GM23338 (cell line): Measurements from ENCODE around the gene RAB1B. TPM values are rescaled to one million over a fixed set of nuclear protein-coding genes. Genes with fewer than 3 reads are reported as not detected.

ENCODE experiments used
- ATAC-seq: fragments of 200-7000 bp; cut with Tn5 transposase; 3 replicates; pipeline ENCODE4 v1.9.1; 2020
- DNase-seq: peaks from one replicate; pipeline ENCODE4 v3.0.0-alpha.2; 2015; ENCODE audit warnings: low spot score
- H2AFZ ChIP-seq: fragments of 200-600 bp; sonication (generic); 2 replicates; pipeline ENCODE4 v1.8.0; 2016; ENCODE audit warnings: antibody characterized with exemption, mild to moderate bottlenecking, moderate library complexity
- H3F3A ChIP-seq: fragments of 200-600 bp; sonication (generic); replicated peaks from 2 replicates; pipeline ENCODE4 v1.8.0; 2017; ENCODE audit warnings: antibody characterized with exemption, mixed run types, low read depth
- H3K27ac ChIP-seq: fragments of 200-600 bp; sonication (generic); 2 replicates; pipeline ENCODE4 v1.6.1; 2016; ENCODE audit warnings: low read depth
- H3K27me3 ChIP-seq: fragments of 200-600 bp; sonication (generic); 2 replicates; pipeline ENCODE4 v1.8.0; 2016; ENCODE audit warnings: mild to moderate bottlenecking, mixed run types, moderate library complexity; ENCODE audit not compliant: insufficient read depth
- H3K36me3 ChIP-seq: fragments of 200-600 bp; sonication (generic); 2 replicates; pipeline ENCODE4 v1.8.0; 2016; ENCODE audit warnings: mild to moderate bottlenecking; ENCODE audit not compliant: insufficient read depth
- H3K4me1 ChIP-seq: fragments of 200-600 bp; sonication (generic); 2 replicates; pipeline ENCODE4 v1.8.0; 2016; ENCODE audit warnings: mild to moderate bottlenecking, moderate library complexity; ENCODE audit not compliant: insufficient read depth
- H3K4me2 ChIP-seq: fragments of 200-600 bp; sonication (generic); 2 replicates; pipeline ENCODE4 v1.7.1; 2017; ENCODE audit warnings: mixed run types
- H3K4me3 ChIP-seq: fragments of 200-600 bp; sonication (generic); 2 replicates; pipeline ENCODE4 v1.6.1; 2016; ENCODE audit warnings: mixed run types
- H3K79me2 ChIP-seq: fragments of 200-600 bp; sonication (generic); replicated peaks from 2 replicates; pipeline ENCODE4 v1.8.0; 2017; ENCODE audit warnings: mild to moderate bottlenecking; ENCODE audit not compliant: insufficient read depth
- H3K9me2 ChIP-seq: fragments of 200-600 bp; sonication (generic); 2 replicates; pipeline ENCODE4 v1.8.0; 2017; ENCODE audit not compliant: insufficient read depth
- H4K20me1 ChIP-seq: fragments of 200-600 bp; sonication (generic); replicated peaks from 2 replicates; pipeline ENCODE4 v1.8.0; 2017; ENCODE audit warnings: mild to moderate bottlenecking; ENCODE audit not compliant: insufficient read depth
- H3K27ac Mint-ChIP-seq: 2 replicates; pipeline ENCODE4 v1.8.0; 2020; ENCODE audit warnings: inconsistent platforms, mild to moderate bottlenecking, moderate library complexity, mixed read lengths
- H3K27me3 Mint-ChIP-seq: 3 replicates; pipeline ENCODE4 v1.8.0; 2022; ENCODE audit warnings: low read depth, mild to moderate bottlenecking, moderate library complexity, mixed read lengths, inconsistent platforms; ENCODE audit not compliant: insufficient read depth, poor library complexity
- H3K36me3 Mint-ChIP-seq: 3 replicates; pipeline ENCODE4 v1.8.0; 2021; ENCODE audit warnings: low read depth, mild to moderate bottlenecking, inconsistent platforms, moderate library complexity, mixed read lengths
- H3K4me1 Mint-ChIP-seq: 3 replicates; pipeline ENCODE4 v1.8.0; 2020; ENCODE audit warnings: mild to moderate bottlenecking, inconsistent platforms, mixed read lengths
- H3K4me3 Mint-ChIP-seq: 3 replicates; pipeline ENCODE4 v1.8.0; 2021; ENCODE audit warnings: moderate library complexity, mild to moderate bottlenecking, inconsistent platforms, mixed read lengths
- H3K9me3 Mint-ChIP-seq: 3 replicates; pipeline ENCODE4 v1.8.0; 2020; ENCODE audit warnings: moderate library complexity, mild to moderate bottlenecking, inconsistent platforms, mixed read lengths
- CREB1 ChIP-seq: fragments of 250-450 bp; sonication (Bioruptor Pico); IDR thresholded peaks from 2 replicates; pipeline ENCODE4 v1.5.0; 2020; ENCODE audit warnings: low read depth, mild to moderate bottlenecking, moderate library complexity
- CTCF ChIP-seq, 2 experiments: fragments of 200-600 bp in 1 of 2; sonication (generic) in 1 of 2; conservative IDR thresholded peaks; 2 replicates each; pipeline versions ENCODE4 v1.5.1 to v1.6.1; 2016 to 2017; ENCODE audit warnings: antibody characterized with exemption in 2 of 2, low read depth in 2 of 2, mild to moderate bottlenecking in 2 of 2, moderate library complexity in 1 of 2
- EZH2phosphoT487 ChIP-seq: fragments of 200-600 bp; sonication (generic); IDR thresholded peaks from one replicate; pipeline ENCODE4 v1.8.1; 2018; ENCODE audit warnings: antibody characterized with exemption; ENCODE audit not compliant: unreplicated experiment
- JUNB ChIP-seq: IDR thresholded peaks from one replicate; pipeline ENCODE4 v1.6.1; 2016; ENCODE audit warnings: antibody characterized with exemption; ENCODE audit not compliant: unreplicated experiment
- NANOG ChIP-seq: IDR thresholded peaks from 2 replicates; pipeline ENCODE4 v1.6.1; 2016; ENCODE audit warnings: antibody characterized with exemption, borderline replicate concordance
- POLR2AphosphoS5 ChIP-seq: IDR thresholded peaks from 2 replicates; pipeline ENCODE4 v1.6.1; 2016; ENCODE audit warnings: antibody characterized with exemption, low read depth
- STAT1 ChIP-seq: IDR thresholded peaks from one replicate; pipeline ENCODE4 v1.6.1; 2016; ENCODE audit warnings: antibody characterized with exemption; ENCODE audit not compliant: unreplicated experiment
- polyA plus RNA-seq: library from polyadenylated mRNA; unstranded; fragments of >200 nt; fragmentation: Nextera tagmentation; extraction: Ambion mirVana; gene quantifications from 2 replicates; pipeline ENCODE4 v1.2.1, GENCODE V29; 2016
- total RNA-seq: library from RNA; depleted of rRNA; stranded (reverse); fragments of >200 nt; shearing (Covaris generic); gene quantifications from 2 replicates; pipeline ENCODE4 v1.2.3, GENCODE V29; 2014
- TF ChIP-seq, protein P1 (sequence below): IDR thresholded peaks from one replicate; pipeline ENCODE4 v1.6.1; 2018; ENCODE audit warnings: antibody characterized with exemption; ENCODE audit not compliant: unreplicated experiment
- TF ChIP-seq, protein P2 (sequence below): fragments of 250-450 bp; sonication (Bioruptor Pico); IDR thresholded peaks from 2 replicates; pipeline ENCODE4 v1.5.0; 2020; ENCODE audit warnings: mild to moderate bottlenecking, moderate library complexity

Gene RAB1B
- total and polyA plus RNA-seq, 2 experiments from 2014 or later = 30.5 to 92.7 TPM

- TF ChIP-seq, protein P1, sequence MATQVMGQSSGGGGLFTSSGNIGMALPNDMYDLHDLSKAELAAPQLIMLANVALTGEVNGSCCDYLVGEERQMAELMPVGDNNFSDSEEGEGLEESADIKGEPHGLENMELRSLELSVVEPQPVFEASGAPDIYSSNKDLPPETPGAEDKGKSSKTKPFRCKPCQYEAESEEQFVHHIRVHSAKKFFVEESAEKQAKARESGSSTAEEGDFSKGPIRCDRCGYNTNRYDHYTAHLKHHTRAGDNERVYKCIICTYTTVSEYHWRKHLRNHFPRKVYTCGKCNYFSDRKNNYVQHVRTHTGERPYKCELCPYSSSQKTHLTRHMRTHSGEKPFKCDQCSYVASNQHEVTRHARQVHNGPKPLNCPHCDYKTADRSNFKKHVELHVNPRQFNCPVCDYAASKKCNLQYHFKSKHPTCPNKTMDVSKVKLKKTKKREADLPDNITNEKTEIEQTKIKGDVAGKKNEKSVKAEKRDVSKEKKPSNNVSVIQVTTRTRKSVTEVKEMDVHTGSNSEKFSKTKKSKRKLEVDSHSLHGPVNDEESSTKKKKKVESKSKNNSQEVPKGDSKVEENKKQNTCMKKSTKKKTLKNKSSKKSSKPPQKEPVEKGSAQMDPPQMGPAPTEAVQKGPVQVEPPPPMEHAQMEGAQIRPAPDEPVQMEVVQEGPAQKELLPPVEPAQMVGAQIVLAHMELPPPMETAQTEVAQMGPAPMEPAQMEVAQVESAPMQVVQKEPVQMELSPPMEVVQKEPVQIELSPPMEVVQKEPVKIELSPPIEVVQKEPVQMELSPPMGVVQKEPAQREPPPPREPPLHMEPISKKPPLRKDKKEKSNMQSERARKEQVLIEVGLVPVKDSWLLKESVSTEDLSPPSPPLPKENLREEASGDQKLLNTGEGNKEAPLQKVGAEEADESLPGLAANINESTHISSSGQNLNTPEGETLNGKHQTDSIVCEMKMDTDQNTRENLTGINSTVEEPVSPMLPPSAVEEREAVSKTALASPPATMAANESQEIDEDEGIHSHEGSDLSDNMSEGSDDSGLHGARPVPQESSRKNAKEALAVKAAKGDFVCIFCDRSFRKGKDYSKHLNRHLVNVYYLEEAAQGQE = no peak
- TF ChIP-seq CREB1 (CRISPR knock-in tag) (no peak), JUNB (no peak)
Measured at GRCh38 chr11:66275396-66275795, 7.0 kb downstream of the RAB1B start (continued).

DNA sequence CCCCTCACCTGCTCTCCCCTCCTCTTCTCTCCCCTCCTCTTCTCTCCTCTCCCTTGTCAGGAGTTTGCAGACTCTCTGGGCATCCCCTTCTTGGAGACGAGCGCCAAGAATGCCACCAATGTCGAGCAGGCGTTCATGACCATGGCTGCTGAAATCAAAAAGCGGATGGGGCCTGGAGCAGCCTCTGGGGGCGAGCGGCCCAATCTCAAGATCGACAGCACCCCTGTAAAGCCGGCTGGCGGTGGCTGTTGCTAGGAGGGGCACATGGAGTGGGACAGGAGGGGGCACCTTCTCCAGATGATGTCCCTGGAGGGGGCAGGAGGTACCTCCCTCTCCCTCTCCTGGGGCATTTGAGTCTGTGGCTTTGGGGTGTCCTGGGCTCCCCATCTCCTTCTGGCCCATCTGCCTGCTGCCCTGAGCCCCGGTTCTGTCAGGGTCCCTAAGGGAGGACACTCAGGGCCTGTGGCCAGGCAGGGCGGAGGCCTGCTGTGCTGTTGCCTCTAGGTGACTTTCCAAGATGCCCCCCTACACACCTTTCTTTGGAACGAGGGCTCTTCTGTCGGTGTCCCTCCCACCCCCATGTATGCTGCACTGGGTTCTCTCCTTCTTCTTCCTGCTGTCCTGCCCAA lies 7.7 kb downstream of the RAB1B start:
- H3K27ac Mint-ChIP-seq = no peak overlapping the region
- no peak overlapping the region for H3K4me3 ChIP-seq
- H4K20me1 ChIP-seq = no peaks in the 10 kb centered on the region
- H3K4me1 Mint-ChIP-seq = peaks cover 15% of the 10 kb centered on the region
- H3K79me2 ChIP-seq = peaks cover 2% of the 10 kb centered on the region
- H3F3A ChIP-seq = 0 out of 2 replicates have a peak, but pooled peaks cover 2% of the 10 kb centered on the region
- peaks cover 3% of the 10 kb centered on the region; the same call in 1 of the 2 replicates for H3K4me1 ChIP-seq
- no peak overlapping the region for H2AFZ ChIP-seq
- no peaks in the 10 kb centered on the region for H3K9me3 Mint-ChIP-seq
- peaks cover 18% of the 10 kb centered on the region for H3K27me3 Mint-ChIP-seq
- no peaks in the 10 kb centered on the region for H3K27me3 ChIP-seq
- H3K27ac ChIP-seq = no peak overlapping the region
- ATAC-seq = no peak
- H3K4me2 ChIP-seq = no peak overlapping the region
- H3K36me3 Mint-ChIP-seq = peaks cover 28% of the 10 kb centered on the region
- H3K4me3 Mint-ChIP-seq = no peak overlapping the region
- H3K9me2 ChIP-seq = no peaks in the 10 kb centered on the region
- DNase-seq = no peak
- H3K36me3 ChIP-seq = no peaks in the 10 kb centered on the region
- no peak for TF ChIP-seq STAT1
- TF ChIP-seq, protein P1 = no peak
- TF ChIP-seq, protein P2, sequence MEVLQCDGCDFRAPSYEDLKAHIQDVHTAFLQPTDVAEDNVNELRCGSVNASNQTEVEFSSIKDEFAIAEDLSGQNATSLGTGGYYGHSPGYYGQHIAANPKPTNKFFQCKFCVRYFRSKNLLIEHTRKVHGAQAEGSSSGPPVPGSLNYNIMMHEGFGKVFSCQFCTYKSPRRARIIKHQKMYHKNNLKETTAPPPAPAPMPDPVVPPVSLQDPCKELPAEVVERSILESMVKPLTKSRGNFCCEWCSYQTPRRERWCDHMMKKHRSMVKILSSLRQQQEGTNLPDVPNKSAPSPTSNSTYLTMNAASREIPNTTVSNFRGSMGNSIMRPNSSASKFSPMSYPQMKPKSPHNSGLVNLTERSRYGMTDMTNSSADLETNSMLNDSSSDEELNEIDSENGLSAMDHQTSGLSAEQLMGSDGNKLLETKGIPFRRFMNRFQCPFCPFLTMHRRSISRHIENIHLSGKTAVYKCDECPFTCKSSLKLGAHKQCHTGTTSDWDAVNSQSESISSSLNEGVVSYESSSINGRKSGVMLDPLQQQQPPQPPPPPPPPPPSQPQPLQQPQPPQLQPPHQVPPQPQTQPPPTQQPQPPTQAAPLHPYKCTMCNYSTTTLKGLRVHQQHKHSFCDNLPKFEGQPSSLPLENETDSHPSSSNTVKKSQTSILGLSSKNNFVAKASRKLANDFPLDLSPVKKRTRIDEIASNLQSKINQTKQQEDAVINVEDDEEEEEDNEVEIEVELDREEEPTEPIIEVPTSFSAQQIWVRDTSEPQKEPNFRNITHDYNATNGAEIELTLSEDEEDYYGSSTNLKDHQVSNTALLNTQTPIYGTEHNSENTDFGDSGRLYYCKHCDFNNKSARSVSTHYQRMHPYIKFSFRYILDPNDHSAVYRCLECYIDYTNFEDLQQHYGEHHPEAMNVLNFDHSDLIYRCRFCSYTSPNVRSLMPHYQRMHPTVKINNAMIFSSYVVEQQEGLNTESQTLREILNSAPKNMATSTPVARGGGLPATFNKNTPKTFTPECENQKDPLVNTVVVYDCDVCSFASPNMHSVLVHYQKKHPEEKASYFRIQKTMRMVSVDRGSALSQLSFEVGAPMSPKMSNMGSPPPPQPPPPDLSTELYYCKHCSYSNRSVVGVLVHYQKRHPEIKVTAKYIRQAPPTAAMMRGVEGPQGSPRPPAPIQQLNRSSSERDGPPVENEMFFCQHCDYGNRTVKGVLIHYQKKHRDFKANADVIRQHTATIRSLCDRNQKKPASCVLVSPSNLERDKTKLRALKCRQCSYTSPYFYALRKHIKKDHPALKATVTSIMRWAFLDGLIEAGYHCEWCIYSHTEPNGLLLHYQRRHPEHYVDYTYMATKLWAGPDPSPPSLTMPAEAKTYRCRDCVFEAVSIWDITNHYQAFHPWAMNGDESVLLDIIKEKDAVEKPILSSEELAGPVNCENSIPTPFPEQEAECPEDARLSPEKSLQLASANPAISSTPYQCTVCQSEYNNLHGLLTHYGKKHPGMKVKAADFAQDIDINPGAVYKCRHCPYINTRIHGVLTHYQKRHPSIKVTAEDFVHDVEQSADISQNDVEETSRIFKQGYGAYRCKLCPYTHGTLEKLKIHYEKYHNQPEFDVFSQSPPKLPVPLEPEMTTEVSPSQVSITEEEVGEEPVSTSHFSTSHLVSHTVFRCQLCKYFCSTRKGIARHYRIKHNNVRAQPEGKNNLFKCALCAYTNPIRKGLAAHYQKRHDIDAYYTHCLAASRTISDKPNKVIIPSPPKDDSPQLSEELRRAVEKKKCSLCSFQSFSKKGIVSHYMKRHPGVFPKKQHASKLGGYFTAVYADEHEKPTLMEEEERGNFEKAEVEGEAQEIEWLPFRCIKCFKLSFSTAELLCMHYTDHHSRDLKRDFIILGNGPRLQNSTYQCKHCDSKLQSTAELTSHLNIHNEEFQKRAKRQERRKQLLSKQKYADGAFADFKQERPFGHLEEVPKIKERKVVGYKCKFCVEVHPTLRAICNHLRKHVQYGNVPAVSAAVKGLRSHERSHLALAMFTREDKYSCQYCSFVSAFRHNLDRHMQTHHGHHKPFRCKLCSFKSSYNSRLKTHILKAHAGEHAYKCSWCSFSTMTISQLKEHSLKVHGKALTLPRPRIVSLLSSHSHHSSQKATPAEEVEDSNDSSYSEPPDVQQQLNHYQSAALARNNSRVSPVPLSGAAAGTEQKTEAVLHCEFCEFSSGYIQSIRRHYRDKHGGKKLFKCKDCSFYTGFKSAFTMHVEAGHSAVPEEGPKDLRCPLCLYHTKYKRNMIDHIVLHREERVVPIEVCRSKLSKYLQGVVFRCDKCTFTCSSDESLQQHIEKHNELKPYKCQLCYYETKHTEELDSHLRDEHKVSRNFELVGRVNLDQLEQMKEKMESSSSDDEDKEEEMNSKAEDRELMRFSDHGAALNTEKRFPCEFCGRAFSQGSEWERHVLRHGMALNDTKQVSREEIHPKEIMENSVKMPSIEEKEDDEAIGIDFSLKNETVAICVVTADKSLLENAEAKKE (CRISPR knock-in tag) = no peak
- no peak for TF ChIP-seq POLR2AphosphoS5
- TF ChIP-seq CREB1 (CRISPR knock-in tag) = no peak
- no peak for TF ChIP-seq CTCF (conservative IDR thresholded peaks at IDR 0.05; ENCODE audit: low read depth in 2 of 2)
- no peak for TF ChIP-seq JUNB
- no peak for TF ChIP-seq NANOG
- no peak for TF ChIP-seq EZH2phosphoT487
